SU-DHL-6 (cell line): ENCODE measurements around the gene CLIP2.

Experiments used
- CTCF ChIP-seq: fragments of 200-600 bp; sonication (generic); IDR thresholded peaks from one replicate; pipeline ENCODE4 v1.5.1; 2017; ENCODE audit warnings: antibody characterized with exemption, mild to moderate bottlenecking, low read length, moderate library complexity; ENCODE audit not compliant: insufficient read depth, poor library complexity, severe bottlenecking
- EZH2phosphoT487 ChIP-seq: fragments of 200-600 bp; sonication (generic), shearing (Covaris generic); conservative IDR thresholded peaks from 2 replicates; pipeline ENCODE4 v1.6.1; 2018; ENCODE audit warnings: mild to moderate bottlenecking, antibody characterized with exemption, low read length, moderate library complexity, mixed read lengths

DNA sequence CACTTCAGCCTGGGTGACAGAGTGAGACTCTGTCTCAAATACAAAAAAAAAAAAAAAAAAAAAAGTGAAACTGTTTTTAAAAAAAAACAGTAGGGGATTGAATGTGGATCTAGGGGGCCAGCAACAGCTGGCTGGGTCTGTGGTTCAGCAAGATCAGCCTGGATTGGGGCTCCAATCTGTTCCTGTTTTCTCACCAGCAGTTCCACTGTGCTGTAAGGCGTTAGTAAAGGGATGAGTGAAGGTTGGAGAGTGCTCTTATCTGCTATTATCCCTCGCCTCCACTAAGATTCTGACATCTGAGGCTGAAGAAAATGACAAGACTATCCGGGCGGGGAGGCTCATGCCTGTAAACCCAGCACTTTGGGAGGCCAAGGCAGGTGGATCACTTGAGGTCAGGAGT lies 122.8 kb downstream of the CLIP2 start:
- TF ChIP-seq CTCF (no peak), EZH2phosphoT487 (no peak)
